ENCODE results near the gene POLN.

DNA sequence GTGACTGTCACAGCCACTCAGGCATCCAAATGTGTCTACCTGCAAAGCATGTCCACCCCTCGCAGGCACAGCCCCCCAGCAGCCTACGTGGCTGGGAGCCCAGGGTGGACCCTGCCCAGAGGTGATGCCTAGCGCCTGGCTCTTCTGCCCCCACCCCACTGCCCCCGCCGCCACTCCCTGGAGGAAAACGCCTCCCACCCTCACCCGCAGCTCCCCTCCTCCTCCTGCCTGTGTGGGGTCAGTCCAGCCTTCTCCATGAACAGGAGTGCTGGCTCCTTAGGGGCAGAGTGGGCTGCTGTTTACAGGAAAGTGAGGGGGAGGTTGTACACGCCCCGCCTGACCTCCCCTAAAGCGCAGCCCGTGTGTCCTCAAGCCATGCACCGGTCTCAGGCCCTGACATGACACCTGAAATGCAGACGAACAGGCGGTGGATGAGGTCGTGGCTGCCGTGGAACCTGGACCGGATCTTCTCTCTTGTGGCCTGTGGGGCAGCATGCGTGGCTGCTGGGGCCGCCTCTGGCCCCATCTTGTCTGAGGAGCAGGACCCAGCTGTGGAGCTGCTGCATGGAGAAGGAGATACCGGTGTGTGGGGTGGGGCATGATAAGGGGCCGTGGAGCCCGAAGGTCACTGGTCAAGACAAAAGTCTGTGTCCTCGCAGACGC lies 31.9 kb upstream of the POLN start:
- TF ChIP-seq, protein P1, sequence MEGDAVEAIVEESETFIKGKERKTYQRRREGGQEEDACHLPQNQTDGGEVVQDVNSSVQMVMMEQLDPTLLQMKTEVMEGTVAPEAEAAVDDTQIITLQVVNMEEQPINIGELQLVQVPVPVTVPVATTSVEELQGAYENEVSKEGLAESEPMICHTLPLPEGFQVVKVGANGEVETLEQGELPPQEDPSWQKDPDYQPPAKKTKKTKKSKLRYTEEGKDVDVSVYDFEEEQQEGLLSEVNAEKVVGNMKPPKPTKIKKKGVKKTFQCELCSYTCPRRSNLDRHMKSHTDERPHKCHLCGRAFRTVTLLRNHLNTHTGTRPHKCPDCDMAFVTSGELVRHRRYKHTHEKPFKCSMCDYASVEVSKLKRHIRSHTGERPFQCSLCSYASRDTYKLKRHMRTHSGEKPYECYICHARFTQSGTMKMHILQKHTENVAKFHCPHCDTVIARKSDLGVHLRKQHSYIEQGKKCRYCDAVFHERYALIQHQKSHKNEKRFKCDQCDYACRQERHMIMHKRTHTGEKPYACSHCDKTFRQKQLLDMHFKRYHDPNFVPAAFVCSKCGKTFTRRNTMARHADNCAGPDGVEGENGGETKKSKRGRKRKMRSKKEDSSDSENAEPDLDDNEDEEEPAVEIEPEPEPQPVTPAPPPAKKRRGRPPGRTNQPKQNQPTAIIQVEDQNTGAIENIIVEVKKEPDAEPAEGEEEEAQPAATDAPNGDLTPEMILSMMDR (IDR thresholded peaks at IDR 0.05; ENCODE audit: poor library complexity), result no peak
- TF ChIP-seq EZH2 (IDR thresholded peaks at IDR 0.05; ENCODE audit: borderline replicate concordance), result no peak
